Neural progenitor cell (in vitro differentiated cells): ENCODE results near the gene BUD23.

ENCODE experiments used
- CTCF ChIP-seq: fragments of 200-600 bp; sonication (generic); IDR thresholded peaks from 2 replicates; pipeline ENCODE4 v1.5.1; 2017; ENCODE audit warnings: antibody characterized with exemption, mild to moderate bottlenecking
- EZH2 ChIP-seq: fragments of 200-600 bp; sonication (generic); IDR thresholded peaks from 2 replicates; pipeline ENCODE4 v1.6.1; 2017; ENCODE audit warnings: antibody characterized with exemption, mild to moderate bottlenecking, moderate library complexity
- EZH2phosphoT487 ChIP-seq: fragments of 200-600 bp; sonication (generic); IDR thresholded peaks from 2 replicates; pipeline ENCODE4 v1.6.1; 2017; ENCODE audit warnings: antibody characterized with exemption

GRCh38 chr7:73723813-73724212 is 40.4 kb downstream of the BUD23 start:
- TF ChIP-seq CTCF (no peak), EZH2phosphoT487 (no peak), EZH2 (no peak)
